HUES64 (cell line): Measurements from ENCODE around the gene NTMT1.
"Not testable (repeated sequence)": the region's sequence is repeated elsewhere in the genome, so short reads cannot be mapped to it uniquely, and the experiment has no call there.

ENCODE experiments used
- H3K27ac ChIP-seq: 2 replicates; pipeline ENCODE4 v1.7.0; 2013; ENCODE audit warnings: low read depth, low read length, inconsistent platforms
- H3K27me3 ChIP-seq: 2 replicates; pipeline ENCODE4 v1.6.1; 2013; ENCODE audit warnings: mild to moderate bottlenecking, low read length; ENCODE audit not compliant: insufficient read depth
- H3K36me3 ChIP-seq: 2 replicates; pipeline ENCODE4 v1.6.1; 2013; ENCODE audit warnings: mild to moderate bottlenecking, low read length; ENCODE audit not compliant: insufficient read depth
- H3K4me1 ChIP-seq: 2 replicates; pipeline ENCODE4 v1.6.1; 2013; ENCODE audit warnings: mild to moderate bottlenecking, low read length, moderate library complexity; ENCODE audit not compliant: insufficient read depth
- H3K4me3 ChIP-seq: 2 replicates; pipeline ENCODE4 v1.5.1; 2013; ENCODE audit warnings: mild to moderate bottlenecking, low read length, moderate library complexity
- H3K9ac ChIP-seq: 2 replicates; pipeline ENCODE4 v1.6.1; 2013; ENCODE audit warnings: mild to moderate bottlenecking, low read depth, low read length
- H3K9me3 ChIP-seq: 2 replicates; pipeline ENCODE4 v1.6.1; 2013; ENCODE audit warnings: low read depth, low read length; ENCODE audit not compliant: insufficient read depth
- WGBS: fragments of 150-250, 120-280 bp; methylation state at CpG from one replicate; pipeline ENCODE4 v1.1.7; 2013; ENCODE audit warnings: missing lambda C conversion rate; 5-methylcytosine and 5-hydroxymethylcytosine counted together

Gene NTMT1

GRCh38 chr9:129649726-129650679 is 24.0 kb downstream of the NTMT1 start:
- no peak overlapping the region for H3K4me3 ChIP-seq

DNA sequence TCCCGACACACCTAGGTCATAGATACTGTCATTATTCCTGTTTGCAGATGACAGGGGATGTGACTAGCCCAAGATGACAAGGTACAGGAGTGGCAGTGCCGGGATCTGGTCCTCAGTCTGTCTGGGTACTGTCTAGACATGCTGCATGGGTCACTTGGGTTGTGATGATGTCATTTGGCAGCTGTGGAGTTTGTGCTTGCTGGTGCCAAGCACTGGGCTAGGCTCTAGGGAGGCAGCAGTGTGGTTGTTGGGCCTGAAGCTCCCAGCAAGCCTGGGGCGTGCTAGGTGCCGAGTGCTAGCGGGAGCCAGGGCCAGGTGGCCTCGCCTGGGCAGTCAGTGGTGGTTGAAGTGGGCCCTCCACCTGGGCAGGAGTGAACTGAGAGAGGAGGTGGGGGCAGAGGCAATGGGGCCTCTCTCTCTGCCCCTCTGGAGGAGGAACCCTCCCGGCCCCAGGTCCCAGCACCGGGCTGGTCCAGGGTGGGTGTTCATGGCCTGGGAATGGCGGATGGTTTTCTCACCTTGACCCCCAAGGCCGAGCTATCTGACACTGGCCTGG is 24.8 kb downstream of the NTMT1 start:
- Histone ChIP-seq H3K4me1 (no peaks in the 10 kb centered on the region), H3K9ac (no peak overlapping the region), H3K27ac (no peak overlapping the region), H3K27me3 (no peaks in the 10 kb centered on the region), H3K36me3 (no peaks in the 10 kb centered on the region), H3K4me3 (no peak overlapping the region), H3K9me3 (no peaks in the 10 kb centered on the region)
- WGBS = 91% methylated on average over 10 of the region's 10 CpGs

More at GRCh38 chr9:129649726-129650679, 24.0 kb downstream of the NTMT1 start:
- H3K36me3 ChIP-seq = no peaks in the 10 kb centered on the region
- no peaks in the 10 kb centered on the region for H3K27me3 ChIP-seq
- H3K9ac ChIP-seq = no peak overlapping the region
- no peaks in the 10 kb centered on the region for H3K4me1 ChIP-seq
- no peaks in the 10 kb centered on the region for H3K9me3 ChIP-seq
- no peak overlapping the region for H3K27ac ChIP-seq
- 91% methylated on average over 20 of the region's 20 CpGs for whole genome bisulfite sequencing

DNA sequence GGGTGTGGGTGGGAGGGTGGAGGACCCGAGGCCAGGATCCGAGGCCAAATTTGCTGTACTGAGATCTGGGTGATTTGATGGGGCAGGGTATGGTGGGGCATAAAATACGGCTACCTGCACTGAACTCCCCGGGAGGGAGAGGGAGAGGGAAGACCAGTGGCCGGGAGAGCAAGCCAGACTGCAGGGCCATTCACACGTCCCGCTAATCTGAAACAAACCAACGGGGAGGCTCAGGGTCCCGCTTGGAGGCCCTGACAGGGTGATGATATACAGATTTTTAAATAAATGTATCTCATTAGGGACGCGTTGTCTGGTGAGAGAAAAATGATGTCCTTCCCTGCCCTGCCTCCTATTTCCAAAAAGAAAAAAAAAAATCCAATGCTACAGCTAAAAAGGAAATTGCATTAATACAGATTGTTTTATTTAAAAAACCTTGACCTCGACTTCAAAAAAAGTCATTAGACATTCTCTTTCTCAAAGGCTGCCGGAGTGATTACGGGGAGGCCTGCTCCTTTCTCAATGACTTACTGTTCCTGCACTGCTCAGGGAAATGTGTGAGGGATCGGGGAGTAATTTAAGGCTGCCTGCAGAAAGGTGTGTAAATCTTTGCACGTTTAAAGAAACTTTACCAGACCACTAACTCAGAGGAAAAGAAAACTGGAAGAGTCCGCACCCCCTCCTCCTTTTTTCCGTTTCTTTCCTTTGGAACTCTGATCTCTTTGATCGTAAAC is 28.0 kb downstream of the NTMT1 start:
- WGBS = 61% methylated on average over 17 of the region's 19 CpGs
- Histone ChIP-seq H3K9ac (no peak overlapping the region), H3K9me3 (no peaks in the 10 kb centered on the region), H3K4me3 (no peak overlapping the region), H3K27ac (no peak overlapping the region), H3K27me3 (no peaks in the 10 kb centered on the region), H3K36me3 (no peaks in the 10 kb centered on the region), H3K4me1 (no peaks in the 10 kb centered on the region)

GRCh38 chr9:129654554-129655040 is 28.6 kb downstream of the NTMT1 start:
- H3K4me3 ChIP-seq = no peak overlapping the region
- no peaks in the 10 kb centered on the region for H3K4me1 ChIP-seq
- WGBS = 90% methylated on average over 18 of the region's 20 CpGs
- H3K9ac ChIP-seq = no peak overlapping the region
- no peaks in the 10 kb centered on the region for H3K9me3 ChIP-seq
- H3K27ac ChIP-seq = no peak overlapping the region
- no peaks in the 10 kb centered on the region for H3K36me3 ChIP-seq
- H3K27me3 ChIP-seq = no peaks in the 10 kb centered on the region

GRCh38 chr9:129655154-129655553 is 29.2 kb downstream of the NTMT1 start:
- Histone ChIP-seq H3K9ac (no peak overlapping the region), H3K4me1 (no peaks in the 10 kb centered on the region), H3K4me3 (no peak overlapping the region), H3K9me3 (no peaks in the 10 kb centered on the region), H3K27ac (no peak overlapping the region), H3K36me3 (no peaks in the 10 kb centered on the region), H3K27me3 (no peaks in the 10 kb centered on the region)
- WGBS = 94% methylated on average over 7 of the region's 7 CpGs

DNA sequence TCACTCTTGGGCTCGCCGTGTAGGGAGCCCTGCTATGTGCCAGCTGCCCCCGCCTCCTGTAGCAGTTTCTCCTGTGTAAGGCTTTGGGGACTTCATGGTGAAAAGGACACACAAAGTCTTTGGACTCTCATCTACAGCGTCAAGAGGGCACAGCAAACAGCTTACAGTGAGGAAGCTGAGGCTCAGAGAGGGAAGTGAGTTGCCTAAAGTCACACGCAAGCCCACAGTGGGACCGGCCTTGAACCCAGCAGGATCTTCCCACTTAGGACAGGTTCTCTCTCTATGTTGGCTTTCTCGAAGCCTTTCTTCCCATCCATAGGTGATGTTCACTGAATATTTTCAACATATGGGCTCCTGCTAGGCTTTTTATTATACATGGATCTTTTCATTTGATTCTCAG is 29.7 kb downstream of the NTMT1 start:
- Histone ChIP-seq H3K27me3 (no peaks in the 10 kb centered on the region), H3K4me3 (no peak overlapping the region), H3K27ac (no peak overlapping the region), H3K4me1 (no peaks in the 10 kb centered on the region), H3K9ac (no peak overlapping the region), H3K9me3 (no peaks in the 10 kb centered on the region), H3K36me3 (no peaks in the 10 kb centered on the region)
- 92% methylated on average over 7 of the region's 7 CpGs for WGBS

DNA sequence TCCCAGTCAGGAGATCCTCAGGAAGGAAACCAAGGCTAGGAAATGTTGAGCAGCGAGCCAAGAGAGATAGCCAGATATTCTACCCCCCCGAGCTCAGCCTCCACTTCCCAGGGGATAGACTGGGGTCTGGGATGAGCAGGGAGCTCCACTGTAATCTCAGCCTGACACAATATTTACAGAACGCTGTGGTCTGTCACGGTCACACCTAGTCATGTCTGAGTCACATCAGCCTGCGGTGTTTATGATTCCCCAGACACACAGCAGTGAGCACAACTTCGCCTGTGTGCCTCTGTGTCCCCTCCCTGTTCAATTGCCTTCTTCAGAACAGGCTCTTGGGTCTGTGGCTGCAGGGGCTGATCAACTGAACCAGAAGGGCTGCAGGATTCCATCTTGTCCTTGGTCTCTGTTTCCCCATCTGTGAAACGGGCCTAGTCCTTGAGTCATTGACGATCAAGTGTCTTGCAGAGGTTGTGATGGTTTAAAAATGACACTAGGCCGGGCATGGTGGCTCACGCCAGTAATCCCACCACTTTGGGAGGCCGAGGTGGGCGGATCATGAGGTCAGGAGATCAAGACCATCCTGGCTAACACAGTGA is 30.9 kb downstream of the NTMT1 start:
- Histone ChIP-seq H3K27me3 (no peaks in the 10 kb centered on the region), H3K4me1 (no peaks in the 10 kb centered on the region), H3K27ac (no peak overlapping the region), H3K36me3 (no peaks in the 10 kb centered on the region), H3K9ac (no peak overlapping the region), H3K9me3 (no peaks in the 10 kb centered on the region), H3K4me3 (no peak overlapping the region)
- WGBS = 88% methylated on average over 12 of the region's 12 CpGs

- 100% methylated on average over 1 of the region's 2 CpGs for WGBS
- H3K36me3 ChIP-seq = no peaks in the 10 kb centered on the region
- no peak overlapping the region for H3K27ac ChIP-seq
- H3K4me3 ChIP-seq = no peak overlapping the region
- peaks cover 36% of the 10 kb centered on the region for H3K27me3 ChIP-seq
- H3K9me3 ChIP-seq = no peaks in the 10 kb centered on the region
- no peaks in the 10 kb centered on the region for H3K4me1 ChIP-seq
- H3K9ac ChIP-seq = no peak overlapping the region
Measured at GRCh38 chr9:129661029-129661428, 35.1 kb downstream of the NTMT1 start.

GRCh38 chr9:129662239-129662638 is 36.3 kb downstream of the NTMT1 start:
- H3K4me3 ChIP-seq, H3K4me1 ChIP-seq, H3K9ac ChIP-seq, H3K9me3 ChIP-seq, H3K36me3 ChIP-seq, H3K27ac ChIP-seq: not testable (repeated sequence)
- peaks cover 45% of the 10 kb centered on the region for H3K27me3 ChIP-seq
- WGBS = 94% methylated on average over 2 of the region's 3 CpGs

GRCh38 chr9:129664746-129665388 is 38.9 kb downstream of the NTMT1 start:
- Histone ChIP-seq H3K36me3 (no peaks in the 10 kb centered on the region), H3K27ac (no peak overlapping the region), H3K9me3 (no peaks in the 10 kb centered on the region), H3K4me1 (no peaks in the 10 kb centered on the region), H3K4me3 (peak overlapping the region; percentile 57), H3K9ac (no peak overlapping the region), H3K27me3 (peaks cover 45% of the 10 kb centered on the region)
- 5% methylated on average over 29 of the region's 36 CpGs for WGBS
